GM15510 (cell line): Measurements from ENCODE around the gene SEC31B.

ENCODE experiments used
- POLR2A ChIP-seq: IDR thresholded peaks from 3 replicates; pipeline ENCODE4 v1.6.1; 2011; ENCODE audit warnings: borderline replicate concordance; ENCODE audit not compliant: insufficient read length; ENCODE audit errors: extremely low read depth

Gene SEC31B

DNA sequence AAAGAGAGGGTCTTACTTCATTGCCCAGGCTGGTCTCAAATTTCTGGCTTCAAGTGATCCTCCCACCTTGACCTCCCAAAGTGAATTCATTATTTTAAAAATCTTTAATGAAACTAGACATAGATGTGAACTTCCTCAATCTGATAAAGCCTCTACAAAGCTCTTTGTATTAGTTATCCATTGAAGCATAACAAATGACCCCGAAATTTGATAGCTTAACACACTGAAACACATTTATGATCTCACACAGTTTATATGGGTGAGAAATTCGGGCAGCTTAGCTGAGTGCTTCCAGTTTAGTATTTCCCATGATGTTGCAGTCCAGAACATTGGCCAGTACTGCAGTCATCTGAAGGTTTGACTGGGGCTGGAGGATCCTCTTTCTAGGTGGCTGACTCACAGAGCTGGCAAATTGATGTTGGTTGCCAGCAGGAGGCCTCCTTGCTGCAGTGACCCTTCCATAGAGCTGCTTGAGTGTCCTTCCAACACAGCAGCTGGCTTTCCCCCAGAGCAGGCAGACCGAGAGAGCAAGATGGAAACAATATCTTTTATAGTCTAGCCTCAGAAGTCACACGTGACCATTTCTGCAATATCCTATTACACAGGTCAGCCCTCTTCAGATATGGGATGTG lies 73.4 kb downstream of the SEC31B start:
- TF ChIP-seq POLR2A: no peak

GRCh38 chr10:100442548-100442947 lies 77.1 kb downstream of the SEC31B start:
- no peak for TF ChIP-seq POLR2A

GRCh38 chr10:100438674-100439315 lies 80.9 kb downstream of the SEC31B start:
- no peak for TF ChIP-seq POLR2A
